Endodermal cell (in vitro differentiated cells): ENCODE data around the gene TRIO. TPM values are rescaled to one million over a fixed set of nuclear protein-coding genes. Genes with fewer than 3 reads are reported as not detected.

ENCODE experiments used
- DNase-seq: peaks from one replicate; pipeline ENCODE4 v3.0.0-alpha.2; 2017
- H3K27ac ChIP-seq: 2 replicates; pipeline ENCODE4 v1.5.1; 2013; ENCODE audit warnings: mild to moderate bottlenecking, low read depth, low read length, moderate library complexity
- H3K27me3 ChIP-seq: 2 replicates; pipeline ENCODE4 v1.6.1; 2013; ENCODE audit warnings: mild to moderate bottlenecking, low read length, moderate library complexity; ENCODE audit not compliant: insufficient read depth, control insufficient read depth, poor library complexity, severe bottlenecking
- H3K36me3 ChIP-seq: 2 replicates; pipeline ENCODE4 v1.7.0; 2013; ENCODE audit warnings: mild to moderate bottlenecking, low read length, moderate library complexity; ENCODE audit not compliant: control insufficient read depth, insufficient read depth
- H3K4me1 ChIP-seq: one replicate; pipeline ENCODE4 v1.7.0; 2013; ENCODE audit warnings: low read length; ENCODE audit not compliant: control insufficient read depth, insufficient read depth
- H3K4me3 ChIP-seq: 2 replicates; pipeline ENCODE4 v1.5.1; 2013; ENCODE audit warnings: mild to moderate bottlenecking, low read length, moderate library complexity
- H3K9ac ChIP-seq: 2 replicates; pipeline ENCODE4 v1.6.1; 2013; ENCODE audit warnings: mild to moderate bottlenecking, low read length, moderate library complexity; ENCODE audit not compliant: poor library complexity, severe bottlenecking; ENCODE audit errors: extremely low read depth
- H3K9me3 ChIP-seq: 2 replicates; pipeline ENCODE4 v1.6.1; 2013; ENCODE audit warnings: mild to moderate bottlenecking, low read length, moderate library complexity; ENCODE audit not compliant: control insufficient read depth
- H3K27ac Mint-ChIP-seq: 2 replicates; pipeline ENCODE4 v1.8.0; 2020; ENCODE audit warnings: mixed read lengths
- H3K27me3 Mint-ChIP-seq: 2 replicates; pipeline ENCODE4 v1.8.0; 2021; ENCODE audit warnings: mild to moderate bottlenecking, mixed read lengths; ENCODE audit not compliant: insufficient read depth
- H3K36me3 Mint-ChIP-seq: 2 replicates; pipeline ENCODE4 v1.8.0; 2020; ENCODE audit warnings: low read depth, mixed read lengths
- H3K4me1 Mint-ChIP-seq: 2 replicates; pipeline ENCODE4 v1.8.0; 2020; ENCODE audit warnings: mixed read lengths
- H3K4me3 Mint-ChIP-seq: 2 replicates; pipeline ENCODE4 v1.8.0; 2020; ENCODE audit warnings: mild to moderate bottlenecking, moderate library complexity, mixed read lengths
- H3K9me3 Mint-ChIP-seq: 2 replicates; pipeline ENCODE4 v1.8.0; 2020; ENCODE audit warnings: mild to moderate bottlenecking, mixed read lengths
- CTCF ChIP-seq: fragments of 200-600 bp; sonication (generic); conservative IDR thresholded peaks from 2 replicates; pipeline ENCODE4 v1.5.0; 2021; ENCODE audit warnings: antibody characterized with exemption, mild to moderate bottlenecking
- WGBS, 2 experiments: methylation state at CpG; one replicate each; pipeline versions ENCODE4 v1.1.5 to v1.1.7; 2013; ENCODE audit warnings: missing lambda C conversion rate in 2 of 2, mixed read lengths in 1 of 2; ENCODE audit not compliant: insufficient coverage in 1 of 2, insufficient read length in 1 of 2; 5-methylcytosine and 5-hydroxymethylcytosine counted together
- total RNA-seq, 2 donors: library from RNA; stranded (reverse); fragmentation: NEBNext Ultra II Directional in 1 of 2; extraction: Animal tissue kit (Norgen Biotek cat#: 25700) in 1 of 2; gene quantifications; 2 replicates in 1 of 2; 3 replicates in 1 of 2; pipeline ENCODE4 v1.2.1, GENCODE V29; 2021

Gene TRIO
- total RNA-seq, 2 donors from 2014 or later, result 88.3 to 109 TPM

- WGBS, 2 experiments, result 85 to 97% methylated on average over 4 to 11 of the region's 11 CpGs
- Histone ChIP-seq H3K4me3 (no peak overlapping the region), H3K4me1 (no peaks in the 10 kb centered on the region), H3K9ac (no peak overlapping the region), H3K27ac (no peak overlapping the region), H3K36me3 (peaks cover 45% of the 10 kb centered on the region), H3K9me3 (no peaks in the 10 kb centered on the region), H3K27me3 (no peaks in the 10 kb centered on the region)
- DNase-seq, result peak; percentile 32
- Mint-ChIP-seq H3K4me3 (no peak overlapping the region), H3K27ac (no peak overlapping the region), H3K36me3 (peaks cover 53% of the 10 kb centered on the region), H3K4me1 (no peaks in the 10 kb centered on the region), H3K9me3 (no peaks in the 10 kb centered on the region), H3K27me3 (no peaks in the 10 kb centered on the region)
- TF ChIP-seq CTCF, result no peak
These were observed 345.6 kb downstream of the TRIO start for GRCh38 chr5:14488709-14489108.

- Mint-ChIP-seq H3K9me3 (no peaks in the 10 kb centered on the region), H3K4me1 (no peaks in the 10 kb centered on the region), H3K4me3 (no peak overlapping the region), H3K27ac (no peak overlapping the region), H3K36me3 (peaks cover 49% of the 10 kb centered on the region), H3K27me3 (no peaks in the 10 kb centered on the region)
- Histone ChIP-seq H3K9ac (no peak overlapping the region), H3K4me1 (no peaks in the 10 kb centered on the region), H3K4me3 (no peak overlapping the region), H3K27ac (no peak overlapping the region), H3K36me3 (peaks cover 50% of the 10 kb centered on the region), H3K27me3 (no peaks in the 10 kb centered on the region), H3K9me3 (no peaks in the 10 kb centered on the region)
- no peak for DNase-seq
- no peak for TF ChIP-seq CTCF
- WGBS, 2 experiments, result 97 to 99% methylated on average over 5 of the region's 5 CpGs
These were observed 346.5 kb downstream of the TRIO start for GRCh38 chr5:14489643-14490042.

DNA sequence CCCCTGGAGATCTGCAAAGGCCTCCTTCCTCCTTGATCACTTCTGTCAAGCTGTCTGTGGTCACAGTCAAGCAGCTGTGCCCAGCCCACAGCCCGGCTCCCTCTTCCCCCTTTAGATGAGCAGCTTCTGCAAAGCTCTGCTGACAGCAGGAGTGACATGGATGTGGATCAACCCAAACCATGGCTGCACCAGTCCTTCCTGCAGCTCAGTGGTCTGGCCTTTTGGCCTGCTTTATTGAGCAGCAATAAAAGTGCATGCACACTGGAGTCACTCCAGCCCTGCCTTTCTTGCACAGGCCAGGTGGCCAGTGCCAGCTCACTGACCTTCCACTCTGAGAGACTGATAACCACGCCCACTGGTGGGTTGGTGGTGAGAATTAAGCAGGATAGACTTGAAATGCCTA is 347.2 kb downstream of the TRIO start:
- no peak overlapping the region for H3K4me3 Mint-ChIP-seq
- Histone ChIP-seq H3K4me1 (no peaks in the 10 kb centered on the region), H3K36me3 (peaks cover 54% of the 10 kb centered on the region), H3K27ac (no peak overlapping the region), H3K27me3 (no peaks in the 10 kb centered on the region), H3K4me3 (no peak overlapping the region), H3K9ac (no peak overlapping the region), H3K9me3 (no peaks in the 10 kb centered on the region)
- no peaks in the 10 kb centered on the region for H3K4me1 Mint-ChIP-seq
- TF ChIP-seq CTCF, result no peak
- 95% methylated on average over 2 of the region's 2 CpGs; no CpG with 5 or more reads in 1 of the 2 experiments for WGBS, 2 experiments
- H3K36me3 Mint-ChIP-seq, result peaks cover 48% of the 10 kb centered on the region
- DNase-seq, result no peak
- H3K27ac Mint-ChIP-seq, result no peak overlapping the region
- no peaks in the 10 kb centered on the region for H3K9me3 Mint-ChIP-seq
- H3K27me3 Mint-ChIP-seq, result no peaks in the 10 kb centered on the region
